ENCODE measurements around the gene KLF9.

- TF ChIP-seq CTCF (conservative IDR thresholded peaks at IDR 0.05), result no peak
- no peak for TF ChIP-seq EZH2 (IDR thresholded peaks at IDR 0.05; ENCODE audit: low read depth)
Observed at GRCh38 chr9:70352356-70352755, 62.1 kb downstream of the KLF9 start.
